Activated CD8-positive, alpha-beta memory T cell treated with anti-CD3 and anti-CD28 coated beads for 4 hours (primary cell): ENCODE measurements around the gene TMEM242.
"Not testable (repeated sequence)": the region's sequence is repeated elsewhere in the genome, so short reads cannot be mapped to it uniquely, and the experiment has no call there.

Experiments used
- DNase-seq, 2 donors: peaks; one replicate each; pipeline ENCODE4 v3.0.0-alpha.2; 2020; ENCODE audit warnings: low read depth in 2 of 2

Gene TMEM242

GRCh38 chr6:157323255-157323965 lies at the start of gene TMEM242:
Gene TMEM242 (minus strand): TSS chr6:157323519. CDS start chr6:157323499, 20 bp downstream.
- DNase-seq: peak; percentile 77

GRCh38 chr6:157372501-157373280 lies 49.4 kb upstream of the TMEM242 start:
- no peak for DNase-seq

GRCh38 chr6:157370755-157371154 lies 47.4 kb upstream of the TMEM242 start:
- DNase-seq: no peak

- no peak for DNase-seq
Measured at GRCh38 chr6:157368359-157369049, 45.2 kb upstream of the TMEM242 start.

GRCh38 chr6:157366648-157367047 lies 43.3 kb upstream of the TMEM242 start:
- DNase-seq: no peak

GRCh38 chr6:157364705-157365104 lies 41.4 kb upstream of the TMEM242 start:
- no peak for DNase-seq

- no peak for DNase-seq
Measured at GRCh38 chr6:157361886-157362285, 38.6 kb upstream of the TMEM242 start.

GRCh38 chr6:157358287-157358686 lies 35.0 kb upstream of the TMEM242 start:
- DNase-seq: no peak

- DNase-seq: no peak
Measured at GRCh38 chr6:157346373-157346772, 23.1 kb upstream of the TMEM242 start.

- DNase-seq: no peak
Measured at GRCh38 chr6:157343732-157344131, 20.4 kb upstream of the TMEM242 start.

- no peak for DNase-seq
Measured at GRCh38 chr6:157339432-157339831, 16.1 kb upstream of the TMEM242 start.

- no peak for DNase-seq
Measured at GRCh38 chr6:157337751-157338150, 14.4 kb upstream of the TMEM242 start.

GRCh38 chr6:157337276-157337675 lies 14.0 kb upstream of the TMEM242 start:
- DNase-seq: not testable (repeated sequence)

- no peak for DNase-seq
Measured at GRCh38 chr6:157335829-157336228, 12.5 kb upstream of the TMEM242 start.

- DNase-seq: no peak
Measured at GRCh38 chr6:157333956-157334355, 10.6 kb upstream of the TMEM242 start.

GRCh38 chr6:157333537-157333936 lies 10.2 kb upstream of the TMEM242 start:
- no peak for DNase-seq

- DNase-seq: no peak
Measured at GRCh38 chr6:157332813-157333212, 9.5 kb upstream of the TMEM242 start.

- DNase-seq: no peak
Measured at GRCh38 chr6:157330831-157331230, 7.5 kb upstream of the TMEM242 start.

GRCh38 chr6:157329829-157330228 lies 6.5 kb upstream of the TMEM242 start:
- no peak for DNase-seq

GRCh38 chr6:157328108-157328692 lies 4.9 kb upstream of the TMEM242 start:
- DNase-seq: no peak

- no peak for DNase-seq
Measured at GRCh38 chr6:157326979-157327378, 3.7 kb upstream of the TMEM242 start.
